ENCODE measurements around the gene SPPL3.
A peak's percentile ranks its signal among the peaks of the same experiment; 100 is the strongest.
"Not testable (repeated sequence)": the region's sequence is repeated elsewhere in the genome, so short reads cannot be mapped to it uniquely, and the experiment has no call there.

The SPPL3 gene

DNA sequence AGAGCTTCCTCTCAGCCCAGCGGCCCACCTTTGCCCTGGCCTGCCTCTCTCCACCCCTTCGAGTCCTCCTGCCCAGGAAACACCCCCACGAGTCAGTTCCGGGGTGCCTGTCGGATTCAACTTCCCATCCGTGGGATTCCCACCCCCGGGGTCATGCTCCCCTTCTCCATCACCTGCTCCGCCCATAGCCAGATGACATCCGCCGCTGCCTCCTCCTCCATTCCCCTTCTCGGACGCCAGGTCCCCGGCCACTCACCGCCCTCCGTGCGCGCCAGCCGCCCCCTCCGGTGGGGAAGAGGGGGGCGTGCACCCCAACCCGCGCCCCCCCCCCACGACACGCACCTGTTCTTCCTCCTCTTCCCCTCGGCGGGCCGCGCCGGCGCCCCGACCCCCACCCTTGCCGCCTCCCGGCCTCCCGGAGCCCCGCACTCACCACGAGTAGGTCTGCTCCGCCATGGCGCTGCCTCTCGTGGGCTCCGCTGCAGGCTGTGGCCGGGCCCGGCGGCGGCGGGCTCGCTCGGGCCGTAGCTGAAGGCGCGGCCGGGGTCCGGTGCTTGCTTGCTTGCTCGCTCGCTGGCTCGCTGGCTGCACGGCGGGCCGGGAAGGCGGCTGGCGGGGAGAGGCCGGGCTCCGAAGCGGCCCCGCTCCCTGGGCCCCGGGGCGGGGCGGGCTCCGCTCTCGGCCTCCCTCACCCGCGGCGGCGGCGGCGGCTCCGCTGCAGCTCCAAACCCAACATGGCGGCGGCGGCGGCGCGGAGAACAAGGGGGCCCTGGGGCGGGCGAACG, 554 bp downstream of the SPPL3 start:
- H3K4me3 ChIP-seq (replicated peaks; ENCODE audit: low read depth, low read length), result peak overlapping the region; percentile 88
- TF ChIP-seq CTCF (IDR thresholded peaks at IDR 0.05; ENCODE audit: insufficient read depth, low read length, poor library complexity, severe bottlenecking), result no peak
- H3K27me3 ChIP-seq (replicated peaks; ENCODE audit: control insufficient read depth, insufficient read depth, low read length), result no peaks in the 10 kb centered on the region
- H3K36me3 ChIP-seq (ENCODE audit: control insufficient read depth, insufficient read depth, low read length), result no peaks in the 10 kb centered on the region; the same call in 1 of the 2 replicates
- peak; percentile 75 for DNase-seq (ENCODE audit: extremely low read depth, insufficient read length)

- Histone ChIP-seq H3K36me3 (ENCODE audit: control insufficient read depth, insufficient read depth, low read length) (no peaks in the 10 kb centered on the region; the same call in none of the 2 replicates), H3K4me3 (replicated peaks; ENCODE audit: low read depth, low read length) (peak overlapping the region; percentile 88), H3K27me3 (replicated peaks; ENCODE audit: control insufficient read depth, insufficient read depth, low read length) (no peaks in the 10 kb centered on the region)
- no peak for TF ChIP-seq CTCF (IDR thresholded peaks at IDR 0.05; ENCODE audit: insufficient read depth, low read length, poor library complexity, severe bottlenecking)
- DNase-seq (ENCODE audit: extremely low read depth, insufficient read length), result no peak
Measured at GRCh38 chr12:120902846-120903411, 1.2 kb downstream of the SPPL3 start.

DNA sequence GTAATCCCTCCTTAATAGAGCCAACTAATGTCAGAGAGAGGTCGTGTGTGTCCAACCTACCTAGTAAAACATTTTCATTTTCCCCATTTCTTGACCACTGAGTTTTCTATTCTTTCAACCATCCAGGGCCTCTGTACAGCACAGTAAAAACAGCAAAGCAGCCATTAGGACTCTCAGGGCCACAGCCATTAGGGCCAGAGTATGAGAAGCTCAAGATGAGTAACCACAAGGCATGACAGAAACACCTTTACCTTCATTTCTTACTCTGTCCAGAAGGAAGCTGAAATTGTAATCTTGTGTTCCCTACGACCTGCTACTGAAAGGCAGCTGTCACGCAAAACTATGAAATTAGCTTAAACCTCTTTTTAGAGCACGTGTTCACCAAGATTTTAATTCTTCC, 2.3 kb downstream of the SPPL3 start:
- no peaks in the 10 kb centered on the region; the same call in none of the 2 replicates for H3K36me3 ChIP-seq (ENCODE audit: control insufficient read depth, insufficient read depth, low read length)
- no peak for DNase-seq (ENCODE audit: extremely low read depth, insufficient read length)
- TF ChIP-seq CTCF (IDR thresholded peaks at IDR 0.05; ENCODE audit: insufficient read depth, low read length, poor library complexity, severe bottlenecking), result no peak
- no peaks in the 10 kb centered on the region for H3K27me3 ChIP-seq (replicated peaks; ENCODE audit: control insufficient read depth, insufficient read depth, low read length)
- peak overlapping the region; percentile 88 for H3K4me3 ChIP-seq (replicated peaks; ENCODE audit: low read depth, low read length)

DNA sequence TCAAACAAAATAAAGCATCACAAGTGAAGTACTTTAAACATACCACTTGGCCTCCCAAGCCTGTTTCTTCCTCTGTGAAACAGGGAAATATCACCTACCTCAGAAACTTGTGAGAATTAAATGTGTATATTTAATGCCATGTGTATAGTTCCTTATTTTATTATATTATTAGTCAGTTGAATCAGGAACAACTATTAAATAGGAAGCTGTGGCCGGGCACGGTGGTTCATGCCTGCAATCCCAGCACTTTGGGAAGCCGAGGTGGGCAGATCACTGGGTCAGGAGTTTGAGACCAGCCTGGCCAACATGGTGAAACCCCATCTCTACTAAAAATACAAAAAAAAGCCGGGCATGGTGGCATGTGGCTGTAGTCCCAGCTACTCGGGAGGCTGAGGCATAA, 3.1 kb downstream of the SPPL3 start:
- not testable (repeated sequence) for DNase-seq (ENCODE audit: extremely low read depth, insufficient read length); H3K36me3 ChIP-seq (ENCODE audit: control insufficient read depth, insufficient read depth, low read length); H3K27me3 ChIP-seq (replicated peaks; ENCODE audit: control insufficient read depth, insufficient read depth, low read length); H3K4me3 ChIP-seq (replicated peaks; ENCODE audit: low read depth, low read length)

DNA sequence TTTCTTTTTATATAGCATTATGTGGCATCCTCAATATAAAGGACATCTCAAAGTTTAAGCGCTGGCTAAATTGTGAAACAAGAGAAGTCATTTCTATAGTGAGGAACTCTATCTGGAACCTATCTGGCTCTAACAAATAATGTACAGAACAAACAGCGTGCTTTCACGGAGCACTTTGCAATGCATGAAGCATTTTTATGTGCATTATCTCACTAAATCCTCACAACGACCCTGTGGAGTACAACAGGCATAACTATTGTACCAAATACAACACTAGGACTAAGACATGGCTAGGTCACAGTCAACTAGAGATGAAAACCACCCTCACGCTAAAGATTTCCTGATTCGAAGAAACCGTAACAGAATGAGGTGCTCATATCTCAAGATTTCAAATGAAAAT, 8.6 kb downstream of the SPPL3 start:
- Histone ChIP-seq H3K27me3 (replicated peaks; ENCODE audit: control insufficient read depth, insufficient read depth, low read length) (no peaks in the 10 kb centered on the region), H3K4me3 (replicated peaks; ENCODE audit: low read depth, low read length) (no peak overlapping the region), H3K36me3 (ENCODE audit: control insufficient read depth, insufficient read depth, low read length) (no peaks in the 10 kb centered on the region; the same call in none of the 2 replicates)
- no peak for DNase-seq (ENCODE audit: extremely low read depth, insufficient read length)
- no peak for TF ChIP-seq CTCF (IDR thresholded peaks at IDR 0.05; ENCODE audit: insufficient read depth, low read length, poor library complexity, severe bottlenecking)

DNA sequence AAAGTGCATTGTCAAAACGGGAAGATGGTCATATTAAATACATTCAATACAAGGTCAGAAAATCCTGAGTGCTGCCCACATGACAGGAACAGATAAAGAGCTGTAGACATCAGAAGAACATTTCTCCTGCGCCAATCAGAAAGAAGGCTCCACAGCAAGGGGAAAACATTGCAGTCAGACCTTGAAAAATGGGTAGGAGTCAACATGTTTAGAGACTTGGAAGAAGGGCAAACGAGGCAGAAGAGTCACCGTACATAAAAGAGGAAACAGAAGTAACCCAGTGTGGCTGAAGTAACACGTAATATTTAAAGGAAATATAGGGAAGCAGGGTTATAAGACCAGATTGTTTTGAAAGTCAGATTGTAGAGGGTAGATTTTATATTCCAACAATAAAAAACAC, 11.9 kb downstream of the SPPL3 start:
- H3K4me3 ChIP-seq (replicated peaks; ENCODE audit: low read depth, low read length), result no peak overlapping the region
- no peak for DNase-seq (ENCODE audit: extremely low read depth, insufficient read length)
- H3K36me3 ChIP-seq (ENCODE audit: control insufficient read depth, insufficient read depth, low read length), result no peaks in the 10 kb centered on the region; the same call in 1 of the 2 replicates
- TF ChIP-seq CTCF (IDR thresholded peaks at IDR 0.05; ENCODE audit: insufficient read depth, low read length, poor library complexity, severe bottlenecking), result no peak
- no peaks in the 10 kb centered on the region for H3K27me3 ChIP-seq (replicated peaks; ENCODE audit: control insufficient read depth, insufficient read depth, low read length)
